ENCODE measurements around the gene CAND2.

DNA sequence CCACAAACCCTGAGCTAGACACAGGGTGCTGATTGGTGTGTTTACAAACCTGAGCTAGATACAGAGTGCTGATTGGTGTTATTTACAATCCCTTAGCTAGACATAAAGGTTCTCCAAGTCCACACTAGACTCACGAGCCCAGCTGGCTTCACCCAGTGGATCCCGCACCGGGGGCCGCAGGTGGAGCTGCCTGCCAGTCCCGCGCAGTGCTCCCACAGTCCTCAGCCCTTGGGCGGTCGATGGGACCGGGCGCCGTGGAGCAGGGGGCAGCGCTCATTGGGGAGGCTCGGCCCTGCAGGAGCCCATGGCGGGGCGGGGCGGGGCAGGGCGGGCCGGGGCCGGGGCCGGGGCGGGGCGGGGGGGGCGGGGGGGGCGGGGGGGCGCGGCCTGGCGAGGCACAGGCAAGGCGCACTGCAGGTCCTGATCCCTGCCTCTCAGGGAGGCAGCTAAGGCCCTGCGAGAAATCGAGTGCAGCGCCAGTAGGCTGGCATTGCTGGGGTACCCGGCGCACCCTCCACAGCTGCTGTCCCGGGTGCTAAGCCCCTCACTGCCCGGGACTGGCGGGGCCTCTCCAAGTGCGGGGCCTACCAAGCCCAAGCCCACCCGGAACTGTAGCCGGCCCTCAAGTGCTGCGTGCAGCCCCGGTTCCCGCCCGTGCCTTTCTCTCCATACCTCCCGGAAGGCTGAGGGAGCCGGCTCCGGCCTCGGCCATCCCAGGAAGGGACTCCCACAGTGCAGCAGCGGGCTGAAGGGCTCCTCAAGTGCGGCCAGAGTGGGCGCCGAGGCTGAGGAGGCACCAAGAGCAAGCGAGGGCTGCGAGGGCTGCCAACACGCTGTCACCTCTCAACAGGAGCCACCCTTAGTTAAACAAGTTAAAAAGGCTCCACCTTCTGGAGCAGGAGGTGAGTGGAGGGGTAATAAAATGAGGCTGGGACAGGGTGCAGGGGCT, 27.6 kb upstream of the CAND2 start:
- TF ChIP-seq, protein P1, sequence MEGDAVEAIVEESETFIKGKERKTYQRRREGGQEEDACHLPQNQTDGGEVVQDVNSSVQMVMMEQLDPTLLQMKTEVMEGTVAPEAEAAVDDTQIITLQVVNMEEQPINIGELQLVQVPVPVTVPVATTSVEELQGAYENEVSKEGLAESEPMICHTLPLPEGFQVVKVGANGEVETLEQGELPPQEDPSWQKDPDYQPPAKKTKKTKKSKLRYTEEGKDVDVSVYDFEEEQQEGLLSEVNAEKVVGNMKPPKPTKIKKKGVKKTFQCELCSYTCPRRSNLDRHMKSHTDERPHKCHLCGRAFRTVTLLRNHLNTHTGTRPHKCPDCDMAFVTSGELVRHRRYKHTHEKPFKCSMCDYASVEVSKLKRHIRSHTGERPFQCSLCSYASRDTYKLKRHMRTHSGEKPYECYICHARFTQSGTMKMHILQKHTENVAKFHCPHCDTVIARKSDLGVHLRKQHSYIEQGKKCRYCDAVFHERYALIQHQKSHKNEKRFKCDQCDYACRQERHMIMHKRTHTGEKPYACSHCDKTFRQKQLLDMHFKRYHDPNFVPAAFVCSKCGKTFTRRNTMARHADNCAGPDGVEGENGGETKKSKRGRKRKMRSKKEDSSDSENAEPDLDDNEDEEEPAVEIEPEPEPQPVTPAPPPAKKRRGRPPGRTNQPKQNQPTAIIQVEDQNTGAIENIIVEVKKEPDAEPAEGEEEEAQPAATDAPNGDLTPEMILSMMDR (IDR thresholded peaks at IDR 0.05) = no peak
- no peak for TF ChIP-seq POLR2A (IDR thresholded peaks at IDR 0.05)

Data from tibial nerve (tissue), 3 donors.